Parathyroid adenoma (tissue), 2 donors: ENCODE data around the gene ARHGAP22.
A peak's percentile ranks its signal among the peaks of the same experiment; 100 is the strongest.

Experiments
- H2AFZ ChIP-seq: fragments of 300-600 bp; sonication (generic); one replicate; pipeline ENCODE4 v1.7.0; 2017; ENCODE audit warnings: antibody characterized with exemption, mild to moderate bottlenecking
- H3K27ac ChIP-seq: fragments of 300-600 bp; sonication (generic); one replicate; pipeline ENCODE4 v1.7.0; 2017
- H3K27me3 ChIP-seq: fragments of 300-600 bp; sonication (generic); one replicate; pipeline ENCODE4 v1.7.0; 2017; ENCODE audit warnings: low read length; ENCODE audit not compliant: control insufficient read depth, insufficient read depth
- H3K36me3 ChIP-seq: fragments of 300-600 bp; sonication (generic); one replicate; pipeline ENCODE4 v1.7.0; 2017; ENCODE audit warnings: low read length; ENCODE audit not compliant: control insufficient read depth, insufficient read depth
- H3K4me1 ChIP-seq: fragments of 300-600 bp; sonication (generic); one replicate; pipeline ENCODE4 v1.7.0; 2017; ENCODE audit warnings: control low read depth
- H3K4me2 ChIP-seq: fragments of 300-600 bp; sonication (generic); one replicate; pipeline ENCODE4 v1.7.0; 2017; ENCODE audit warnings: low read length
- H3K4me3 ChIP-seq: fragments of 300-600 bp; sonication (generic); one replicate; pipeline ENCODE4 v1.7.0; 2017; ENCODE audit warnings: low read depth, low read length
- H3K79me2 ChIP-seq: fragments of 300-600 bp; sonication (generic); one replicate; pipeline ENCODE4 v1.7.0; 2017; ENCODE audit warnings: control low read depth
- H3K9ac ChIP-seq: fragments of 300-600 bp; sonication (generic); one replicate; pipeline ENCODE4 v1.7.0; 2017; ENCODE audit warnings: mild to moderate bottlenecking
- H3K9me3 ChIP-seq: fragments of 300-600 bp; sonication (generic); one replicate; pipeline ENCODE4 v1.7.0; 2017; ENCODE audit warnings: low read length; ENCODE audit not compliant: control insufficient read depth
- CTCF ChIP-seq: fragments of 300-600 bp; sonication (generic); IDR thresholded peaks from one replicate; pipeline ENCODE4 v1.7.0; 2017; ENCODE audit warnings: antibody characterized with exemption, mild to moderate bottlenecking
- donor health status: primary hyperparathyroidism.

Gene ARHGAP22

DNA sequence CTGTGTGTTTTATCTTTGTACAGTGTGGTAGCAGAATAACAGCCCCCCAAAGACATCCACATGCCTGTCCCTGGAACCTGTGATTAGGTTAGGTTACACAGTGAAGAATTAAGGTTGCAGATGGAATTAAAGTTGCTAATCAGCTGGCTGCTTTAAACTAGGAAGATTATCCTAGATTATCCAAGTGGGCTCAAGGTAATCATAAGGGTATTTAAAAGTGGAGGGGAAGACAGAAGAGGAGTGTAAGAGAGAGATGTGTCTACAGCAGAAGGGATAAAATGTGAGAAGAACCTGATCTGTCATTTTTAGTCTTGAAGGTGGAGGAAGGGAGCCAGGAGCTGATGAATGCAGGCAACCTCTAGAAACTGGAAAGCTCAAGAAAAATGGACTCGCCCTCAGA, 117.6 kb downstream of the ARHGAP22 start:
- H3K9me3 ChIP-seq: no peaks in the 10 kb centered on the region
- peaks cover 2% of the 10 kb centered on the region for H3K79me2 ChIP-seq
- H3K4me3 ChIP-seq: no peak overlapping the region
- no peak overlapping the region for H2AFZ ChIP-seq
- H3K36me3 ChIP-seq: no peaks in the 10 kb centered on the region
- no peak overlapping the region for H3K9ac ChIP-seq
- no peaks in the 10 kb centered on the region for H3K4me1 ChIP-seq
- H3K4me2 ChIP-seq: no peak overlapping the region
- no peak overlapping the region for H3K27ac ChIP-seq
- H3K27me3 ChIP-seq: no peaks in the 10 kb centered on the region
- no peak for TF ChIP-seq CTCF

DNA sequence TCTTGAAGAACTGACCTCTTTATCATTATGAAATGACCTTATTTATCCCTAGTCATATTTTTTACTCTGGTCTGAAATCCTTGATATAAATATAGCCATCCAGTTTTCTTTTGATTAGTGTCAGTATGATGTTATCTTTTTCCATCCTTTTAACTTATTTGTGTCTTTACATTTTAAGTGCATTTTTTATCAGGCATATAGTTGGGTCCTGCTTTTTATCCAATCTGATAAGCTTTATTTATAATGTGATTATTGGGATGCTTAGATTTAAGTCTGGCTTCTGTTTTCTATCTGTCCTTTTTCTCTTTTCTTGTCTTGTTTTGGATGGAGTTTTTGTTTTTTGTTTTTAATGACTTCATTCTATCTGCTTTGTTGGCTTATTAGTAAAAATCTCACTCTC, 119.2 kb downstream of the ARHGAP22 start:
- Histone ChIP-seq H2AFZ (no peak overlapping the region), H3K36me3 (no peaks in the 10 kb centered on the region), H3K4me3 (no peak overlapping the region), H3K27ac (no peak overlapping the region), H3K9ac (no peak overlapping the region), H3K27me3 (no peaks in the 10 kb centered on the region), H3K4me2 (no peak overlapping the region), H3K9me3 (no peaks in the 10 kb centered on the region), H3K4me1 (peaks cover 4% of the 10 kb centered on the region), H3K79me2 (no peaks in the 10 kb centered on the region)
- TF ChIP-seq CTCF: no peak

DNA sequence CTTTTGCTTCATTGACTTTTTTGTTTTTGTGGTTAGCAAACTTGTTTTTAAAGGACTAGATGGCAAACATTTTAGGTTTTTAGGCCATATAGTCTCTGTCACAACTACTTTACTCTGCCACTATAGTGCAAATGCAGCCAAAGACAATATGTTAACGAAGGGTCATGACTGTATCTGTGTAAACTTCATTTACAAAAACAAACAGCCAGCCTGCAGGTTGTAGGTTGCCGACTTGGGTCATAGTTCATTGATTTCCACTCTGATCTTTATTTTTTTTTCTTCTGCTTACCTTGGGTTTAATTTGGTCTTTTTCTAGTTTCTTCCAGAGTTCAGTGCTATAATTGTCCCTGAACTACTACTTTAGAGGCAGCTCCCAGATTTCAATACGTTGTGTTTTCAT, 120.0 kb downstream of the ARHGAP22 start:
- H3K79me2 ChIP-seq: no peaks in the 10 kb centered on the region
- TF ChIP-seq CTCF: no peak
- H3K4me2 ChIP-seq: no peak overlapping the region
- no peak overlapping the region for H2AFZ ChIP-seq
- no peaks in the 10 kb centered on the region for H3K36me3 ChIP-seq
- no peaks in the 10 kb centered on the region for H3K9me3 ChIP-seq
- H3K9ac ChIP-seq: no peak overlapping the region
- no peak overlapping the region for H3K4me3 ChIP-seq
- H3K4me1 ChIP-seq: peaks cover 7% of the 10 kb centered on the region
- H3K27ac ChIP-seq: no peak overlapping the region
- H3K27me3 ChIP-seq: no peaks in the 10 kb centered on the region

- no peak overlapping the region for H3K27ac ChIP-seq
- no peaks in the 10 kb centered on the region for H3K36me3 ChIP-seq
- H3K27me3 ChIP-seq: no peaks in the 10 kb centered on the region
- no peak for TF ChIP-seq CTCF
- H3K4me3 ChIP-seq: no peak overlapping the region
- H3K4me2 ChIP-seq: no peak overlapping the region
- H2AFZ ChIP-seq: no peak overlapping the region
- H3K79me2 ChIP-seq: peaks cover 2% of the 10 kb centered on the region
- no peak overlapping the region for H3K9ac ChIP-seq
- H3K4me1 ChIP-seq: peaks cover 14% of the 10 kb centered on the region
- no peaks in the 10 kb centered on the region for H3K9me3 ChIP-seq
Measured at GRCh38 chr10:48482207-48482606, 122.7 kb downstream of the ARHGAP22 start.

DNA sequence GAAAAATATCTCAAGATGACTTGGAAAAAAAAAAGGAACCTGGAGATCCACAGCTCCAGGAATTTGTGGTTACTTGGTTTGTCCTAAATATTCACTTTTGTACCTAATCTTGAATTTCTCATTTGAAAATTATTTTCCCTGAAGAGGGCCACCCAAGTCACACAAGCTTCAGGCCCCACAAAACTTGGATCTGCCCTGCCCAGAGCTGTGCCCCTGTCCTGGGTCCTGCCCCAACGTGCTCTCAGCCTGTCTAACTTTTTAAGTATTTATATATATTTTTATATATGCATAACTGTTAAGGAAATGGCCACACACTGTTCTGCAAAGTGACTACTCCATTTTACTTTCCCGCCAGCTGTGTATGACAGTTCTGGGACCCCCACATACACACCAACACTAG, 123.5 kb downstream of the ARHGAP22 start:
- H3K4me2 ChIP-seq: no peak overlapping the region
- H3K27me3 ChIP-seq: no peaks in the 10 kb centered on the region
- no peaks in the 10 kb centered on the region for H3K9me3 ChIP-seq
- peak overlapping the region; percentile 76 for H2AFZ ChIP-seq
- H3K9ac ChIP-seq: no peak overlapping the region
- H3K36me3 ChIP-seq: no peaks in the 10 kb centered on the region
- peaks cover 14% of the 10 kb centered on the region for H3K4me1 ChIP-seq
- peak overlapping the region; percentile 1 for H3K27ac ChIP-seq
- peaks cover 2% of the 10 kb centered on the region for H3K79me2 ChIP-seq
- TF ChIP-seq CTCF: no peak
- H3K4me3 ChIP-seq: no peak overlapping the region
